ENCODE measurements around the gene ADO. TPM values are rescaled to one million over a fixed set of nuclear protein-coding genes. Genes with fewer than 3 reads are reported as not detected.

ADO gene
- total and polyA plus RNA-seq, 2 experiments from 2014 or later: 12.6 to 48.3 TPM

DNA sequence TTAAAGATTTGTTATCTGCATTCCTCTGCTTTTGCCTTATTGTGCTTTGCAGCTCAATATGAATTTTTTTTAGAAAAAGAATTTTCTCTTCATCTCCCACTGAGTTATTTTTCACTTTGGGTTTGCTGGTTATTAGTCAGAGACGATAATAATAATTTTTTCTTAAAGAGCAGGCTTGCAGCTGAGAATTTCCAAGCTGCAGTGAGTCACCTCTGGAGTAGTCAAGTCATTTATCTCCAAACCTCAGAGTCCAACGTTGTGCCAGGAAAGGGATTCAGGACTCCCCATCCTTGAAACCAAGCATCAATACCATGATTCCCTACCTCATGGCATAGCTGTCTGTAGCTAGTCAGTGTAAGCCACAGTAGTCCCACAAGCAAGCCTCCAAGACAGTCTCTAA lies 26.8 kb downstream of the ADO start:
- Mint-ChIP-seq H3K36me3 (ENCODE audit: low read depth) (no peaks in the 10 kb centered on the region), H3K4me1 (peaks cover 7% of the 10 kb centered on the region; the same call in 2 of the 3 replicates), H3K4me3 (no peak overlapping the region), H3K9me3 (peaks cover 6% of the 10 kb centered on the region; the same call in 2 of the 3 replicates), H3K27me3 (ENCODE audit: insufficient read depth, low read depth, poor library complexity) (no peaks in the 10 kb centered on the region), H3K27ac (no peak overlapping the region)
- Histone ChIP-seq H3K27ac (ENCODE audit: low read depth) (no peak overlapping the region), H3K27me3 (ENCODE audit: insufficient read depth) (no peaks in the 10 kb centered on the region), H3K4me3 (no peak overlapping the region), H2AFZ (no peak overlapping the region), H4K20me1 (replicated peaks; ENCODE audit: insufficient read depth) (no peaks in the 10 kb centered on the region), H3K4me1 (ENCODE audit: insufficient read depth) (no peaks in the 10 kb centered on the region), H3K36me3 (ENCODE audit: insufficient read depth) (no peaks in the 10 kb centered on the region; the same call in 1 of the 2 replicates), H3K79me2 (replicated peaks; ENCODE audit: insufficient read depth) (no peaks in the 10 kb centered on the region), H3K9me2 (ENCODE audit: insufficient read depth) (no peaks in the 10 kb centered on the region), H3F3A (replicated peaks; ENCODE audit: low read depth) (no peaks in the 10 kb centered on the region), H3K4me2 (no peak overlapping the region)
- ATAC-seq: no peak
- no peak for DNase-seq (ENCODE audit: low spot score)
- TF ChIP-seq, protein P1, sequence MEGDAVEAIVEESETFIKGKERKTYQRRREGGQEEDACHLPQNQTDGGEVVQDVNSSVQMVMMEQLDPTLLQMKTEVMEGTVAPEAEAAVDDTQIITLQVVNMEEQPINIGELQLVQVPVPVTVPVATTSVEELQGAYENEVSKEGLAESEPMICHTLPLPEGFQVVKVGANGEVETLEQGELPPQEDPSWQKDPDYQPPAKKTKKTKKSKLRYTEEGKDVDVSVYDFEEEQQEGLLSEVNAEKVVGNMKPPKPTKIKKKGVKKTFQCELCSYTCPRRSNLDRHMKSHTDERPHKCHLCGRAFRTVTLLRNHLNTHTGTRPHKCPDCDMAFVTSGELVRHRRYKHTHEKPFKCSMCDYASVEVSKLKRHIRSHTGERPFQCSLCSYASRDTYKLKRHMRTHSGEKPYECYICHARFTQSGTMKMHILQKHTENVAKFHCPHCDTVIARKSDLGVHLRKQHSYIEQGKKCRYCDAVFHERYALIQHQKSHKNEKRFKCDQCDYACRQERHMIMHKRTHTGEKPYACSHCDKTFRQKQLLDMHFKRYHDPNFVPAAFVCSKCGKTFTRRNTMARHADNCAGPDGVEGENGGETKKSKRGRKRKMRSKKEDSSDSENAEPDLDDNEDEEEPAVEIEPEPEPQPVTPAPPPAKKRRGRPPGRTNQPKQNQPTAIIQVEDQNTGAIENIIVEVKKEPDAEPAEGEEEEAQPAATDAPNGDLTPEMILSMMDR (conservative IDR thresholded peaks at IDR 0.05; ENCODE audit: low read depth in 2 of 2): no peak
- no peak for TF ChIP-seq CREB1 (CRISPR knock-in tag; IDR thresholded peaks at IDR 0.05; ENCODE audit: low read depth)
- TF ChIP-seq EZH2 (IDR thresholded peaks at IDR 0.05; ENCODE audit: low read depth, unreplicated experiment): no peak
- no peak for TF ChIP-seq NANOG (IDR thresholded peaks at IDR 0.05; ENCODE audit: borderline replicate concordance)
- no peak for TF ChIP-seq ZNF331 (CRISPR knock-in tag; IDR thresholded peaks at IDR 0.05; ENCODE audit: low read depth)
- TF ChIP-seq POLR2AphosphoS5 (IDR thresholded peaks at IDR 0.05; ENCODE audit: low read depth): no peak
- TF ChIP-seq ZNF114 (CRISPR knock-in tag; IDR thresholded peaks at IDR 0.05): no peak
- no peak for TF ChIP-seq EZH2phosphoT487 (IDR thresholded peaks at IDR 0.05; ENCODE audit: unreplicated experiment)
- TF ChIP-seq, protein P2, sequence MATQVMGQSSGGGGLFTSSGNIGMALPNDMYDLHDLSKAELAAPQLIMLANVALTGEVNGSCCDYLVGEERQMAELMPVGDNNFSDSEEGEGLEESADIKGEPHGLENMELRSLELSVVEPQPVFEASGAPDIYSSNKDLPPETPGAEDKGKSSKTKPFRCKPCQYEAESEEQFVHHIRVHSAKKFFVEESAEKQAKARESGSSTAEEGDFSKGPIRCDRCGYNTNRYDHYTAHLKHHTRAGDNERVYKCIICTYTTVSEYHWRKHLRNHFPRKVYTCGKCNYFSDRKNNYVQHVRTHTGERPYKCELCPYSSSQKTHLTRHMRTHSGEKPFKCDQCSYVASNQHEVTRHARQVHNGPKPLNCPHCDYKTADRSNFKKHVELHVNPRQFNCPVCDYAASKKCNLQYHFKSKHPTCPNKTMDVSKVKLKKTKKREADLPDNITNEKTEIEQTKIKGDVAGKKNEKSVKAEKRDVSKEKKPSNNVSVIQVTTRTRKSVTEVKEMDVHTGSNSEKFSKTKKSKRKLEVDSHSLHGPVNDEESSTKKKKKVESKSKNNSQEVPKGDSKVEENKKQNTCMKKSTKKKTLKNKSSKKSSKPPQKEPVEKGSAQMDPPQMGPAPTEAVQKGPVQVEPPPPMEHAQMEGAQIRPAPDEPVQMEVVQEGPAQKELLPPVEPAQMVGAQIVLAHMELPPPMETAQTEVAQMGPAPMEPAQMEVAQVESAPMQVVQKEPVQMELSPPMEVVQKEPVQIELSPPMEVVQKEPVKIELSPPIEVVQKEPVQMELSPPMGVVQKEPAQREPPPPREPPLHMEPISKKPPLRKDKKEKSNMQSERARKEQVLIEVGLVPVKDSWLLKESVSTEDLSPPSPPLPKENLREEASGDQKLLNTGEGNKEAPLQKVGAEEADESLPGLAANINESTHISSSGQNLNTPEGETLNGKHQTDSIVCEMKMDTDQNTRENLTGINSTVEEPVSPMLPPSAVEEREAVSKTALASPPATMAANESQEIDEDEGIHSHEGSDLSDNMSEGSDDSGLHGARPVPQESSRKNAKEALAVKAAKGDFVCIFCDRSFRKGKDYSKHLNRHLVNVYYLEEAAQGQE (IDR thresholded peaks at IDR 0.05; ENCODE audit: unreplicated experiment): no peak
- TF ChIP-seq, protein P3, sequence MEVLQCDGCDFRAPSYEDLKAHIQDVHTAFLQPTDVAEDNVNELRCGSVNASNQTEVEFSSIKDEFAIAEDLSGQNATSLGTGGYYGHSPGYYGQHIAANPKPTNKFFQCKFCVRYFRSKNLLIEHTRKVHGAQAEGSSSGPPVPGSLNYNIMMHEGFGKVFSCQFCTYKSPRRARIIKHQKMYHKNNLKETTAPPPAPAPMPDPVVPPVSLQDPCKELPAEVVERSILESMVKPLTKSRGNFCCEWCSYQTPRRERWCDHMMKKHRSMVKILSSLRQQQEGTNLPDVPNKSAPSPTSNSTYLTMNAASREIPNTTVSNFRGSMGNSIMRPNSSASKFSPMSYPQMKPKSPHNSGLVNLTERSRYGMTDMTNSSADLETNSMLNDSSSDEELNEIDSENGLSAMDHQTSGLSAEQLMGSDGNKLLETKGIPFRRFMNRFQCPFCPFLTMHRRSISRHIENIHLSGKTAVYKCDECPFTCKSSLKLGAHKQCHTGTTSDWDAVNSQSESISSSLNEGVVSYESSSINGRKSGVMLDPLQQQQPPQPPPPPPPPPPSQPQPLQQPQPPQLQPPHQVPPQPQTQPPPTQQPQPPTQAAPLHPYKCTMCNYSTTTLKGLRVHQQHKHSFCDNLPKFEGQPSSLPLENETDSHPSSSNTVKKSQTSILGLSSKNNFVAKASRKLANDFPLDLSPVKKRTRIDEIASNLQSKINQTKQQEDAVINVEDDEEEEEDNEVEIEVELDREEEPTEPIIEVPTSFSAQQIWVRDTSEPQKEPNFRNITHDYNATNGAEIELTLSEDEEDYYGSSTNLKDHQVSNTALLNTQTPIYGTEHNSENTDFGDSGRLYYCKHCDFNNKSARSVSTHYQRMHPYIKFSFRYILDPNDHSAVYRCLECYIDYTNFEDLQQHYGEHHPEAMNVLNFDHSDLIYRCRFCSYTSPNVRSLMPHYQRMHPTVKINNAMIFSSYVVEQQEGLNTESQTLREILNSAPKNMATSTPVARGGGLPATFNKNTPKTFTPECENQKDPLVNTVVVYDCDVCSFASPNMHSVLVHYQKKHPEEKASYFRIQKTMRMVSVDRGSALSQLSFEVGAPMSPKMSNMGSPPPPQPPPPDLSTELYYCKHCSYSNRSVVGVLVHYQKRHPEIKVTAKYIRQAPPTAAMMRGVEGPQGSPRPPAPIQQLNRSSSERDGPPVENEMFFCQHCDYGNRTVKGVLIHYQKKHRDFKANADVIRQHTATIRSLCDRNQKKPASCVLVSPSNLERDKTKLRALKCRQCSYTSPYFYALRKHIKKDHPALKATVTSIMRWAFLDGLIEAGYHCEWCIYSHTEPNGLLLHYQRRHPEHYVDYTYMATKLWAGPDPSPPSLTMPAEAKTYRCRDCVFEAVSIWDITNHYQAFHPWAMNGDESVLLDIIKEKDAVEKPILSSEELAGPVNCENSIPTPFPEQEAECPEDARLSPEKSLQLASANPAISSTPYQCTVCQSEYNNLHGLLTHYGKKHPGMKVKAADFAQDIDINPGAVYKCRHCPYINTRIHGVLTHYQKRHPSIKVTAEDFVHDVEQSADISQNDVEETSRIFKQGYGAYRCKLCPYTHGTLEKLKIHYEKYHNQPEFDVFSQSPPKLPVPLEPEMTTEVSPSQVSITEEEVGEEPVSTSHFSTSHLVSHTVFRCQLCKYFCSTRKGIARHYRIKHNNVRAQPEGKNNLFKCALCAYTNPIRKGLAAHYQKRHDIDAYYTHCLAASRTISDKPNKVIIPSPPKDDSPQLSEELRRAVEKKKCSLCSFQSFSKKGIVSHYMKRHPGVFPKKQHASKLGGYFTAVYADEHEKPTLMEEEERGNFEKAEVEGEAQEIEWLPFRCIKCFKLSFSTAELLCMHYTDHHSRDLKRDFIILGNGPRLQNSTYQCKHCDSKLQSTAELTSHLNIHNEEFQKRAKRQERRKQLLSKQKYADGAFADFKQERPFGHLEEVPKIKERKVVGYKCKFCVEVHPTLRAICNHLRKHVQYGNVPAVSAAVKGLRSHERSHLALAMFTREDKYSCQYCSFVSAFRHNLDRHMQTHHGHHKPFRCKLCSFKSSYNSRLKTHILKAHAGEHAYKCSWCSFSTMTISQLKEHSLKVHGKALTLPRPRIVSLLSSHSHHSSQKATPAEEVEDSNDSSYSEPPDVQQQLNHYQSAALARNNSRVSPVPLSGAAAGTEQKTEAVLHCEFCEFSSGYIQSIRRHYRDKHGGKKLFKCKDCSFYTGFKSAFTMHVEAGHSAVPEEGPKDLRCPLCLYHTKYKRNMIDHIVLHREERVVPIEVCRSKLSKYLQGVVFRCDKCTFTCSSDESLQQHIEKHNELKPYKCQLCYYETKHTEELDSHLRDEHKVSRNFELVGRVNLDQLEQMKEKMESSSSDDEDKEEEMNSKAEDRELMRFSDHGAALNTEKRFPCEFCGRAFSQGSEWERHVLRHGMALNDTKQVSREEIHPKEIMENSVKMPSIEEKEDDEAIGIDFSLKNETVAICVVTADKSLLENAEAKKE (CRISPR knock-in tag; IDR thresholded peaks at IDR 0.05): no peak
- TF ChIP-seq, protein P4, sequence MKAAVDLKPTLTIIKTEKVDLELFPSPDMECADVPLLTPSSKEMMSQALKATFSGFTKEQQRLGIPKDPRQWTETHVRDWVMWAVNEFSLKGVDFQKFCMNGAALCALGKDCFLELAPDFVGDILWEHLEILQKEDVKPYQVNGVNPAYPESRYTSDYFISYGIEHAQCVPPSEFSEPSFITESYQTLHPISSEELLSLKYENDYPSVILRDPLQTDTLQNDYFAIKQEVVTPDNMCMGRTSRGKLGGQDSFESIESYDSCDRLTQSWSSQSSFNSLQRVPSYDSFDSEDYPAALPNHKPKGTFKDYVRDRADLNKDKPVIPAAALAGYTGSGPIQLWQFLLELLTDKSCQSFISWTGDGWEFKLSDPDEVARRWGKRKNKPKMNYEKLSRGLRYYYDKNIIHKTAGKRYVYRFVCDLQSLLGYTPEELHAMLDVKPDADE (IDR thresholded peaks at IDR 0.05): no peak

Measured in GM23338 (cell line).